ENCODE data around the gene CHMP1A.
"Not testable (repeated sequence)": the region's sequence is repeated elsewhere in the genome, so short reads cannot be mapped to it uniquely, and the experiment has no call there.

CHMP1A gene
- 84.3 to 85.0 reads per million in 2 experiments for total RNA-seq

DNA sequence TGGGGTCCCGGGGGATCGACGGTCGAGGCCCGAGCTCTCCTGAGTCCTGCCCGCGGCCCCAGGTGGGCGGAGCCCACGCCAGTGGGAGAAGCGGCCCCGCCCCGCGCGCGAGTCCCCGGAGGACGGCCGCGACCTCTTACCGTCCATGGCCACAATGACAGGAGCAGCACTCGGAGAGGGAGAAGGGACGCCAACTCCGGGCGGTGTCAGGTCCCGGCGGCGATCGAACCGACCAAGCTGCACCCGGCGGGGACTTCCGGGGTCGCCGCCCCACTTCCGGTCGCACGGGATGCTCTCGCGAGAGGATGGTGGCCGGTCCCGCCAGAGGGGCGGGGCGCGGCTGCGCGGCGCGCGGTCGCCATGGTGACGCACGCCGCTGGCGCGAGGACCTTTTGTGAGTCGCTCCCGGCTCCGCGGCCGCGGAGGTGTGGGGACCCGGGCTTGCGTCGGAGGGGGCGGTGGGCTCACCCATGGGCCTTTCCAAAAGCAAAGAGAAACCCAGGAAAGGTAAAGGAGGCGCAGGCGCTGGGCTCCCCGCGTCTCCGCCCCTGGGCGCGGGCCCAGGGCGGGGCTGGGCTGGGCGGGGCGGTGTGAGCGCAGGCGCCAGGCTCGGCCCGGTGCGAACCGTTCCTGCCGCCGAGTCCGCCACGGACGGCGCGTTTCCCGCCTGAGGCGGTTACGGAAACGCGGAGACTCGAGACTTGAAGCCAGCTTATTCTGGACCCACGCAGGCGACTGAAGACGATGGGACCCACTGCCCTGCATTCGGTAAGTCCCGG is at the start of gene CHMP1A, which contains the start of gene SPATA33:
TSS of gene CHMP1A (minus strand) at position 267 of the 779 bp plus-strand sequence. CDS start at position 147, 120 bp downstream.
TSS of gene SPATA33 (plus strand) at position 395 of the 779 bp plus-strand sequence. CDS start at position 471, 76 bp downstream.
- peak; percentile 87 for DNase-seq (ENCODE audit: low read depth)

- DNase-seq (ENCODE audit: low read depth): no peak
These were observed 49.2 kb upstream of the CHMP1A start for GRCh38 chr16:89706518-89707260.

DNA sequence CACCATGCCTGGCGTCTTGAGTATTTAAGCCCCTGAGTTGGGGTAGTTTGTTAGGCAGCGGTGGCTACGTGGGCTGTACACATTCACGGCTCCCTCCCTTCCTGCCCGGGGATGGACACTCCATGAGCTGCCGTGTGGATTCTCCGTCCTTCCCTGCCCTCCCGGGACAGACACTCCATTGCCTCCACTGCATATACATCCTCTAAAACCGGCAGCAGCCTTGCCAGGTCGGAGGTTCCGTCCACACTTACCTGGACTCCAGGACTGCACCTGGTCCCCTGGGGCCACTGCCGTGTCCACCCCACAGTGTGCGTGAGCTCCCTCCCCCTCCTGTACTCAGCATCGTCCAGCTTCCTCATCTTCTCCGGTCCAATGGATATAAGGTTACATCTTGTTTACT is 47.5 kb upstream of the CHMP1A start:
- DNase-seq (ENCODE audit: low read depth): no peak

GRCh38 chr16:89704281-89704680 is 46.8 kb upstream of the CHMP1A start:
- no peak for DNase-seq (ENCODE audit: low read depth)

GRCh38 chr16:89701425-89702406 is 44.2 kb upstream of the CHMP1A start, which contains the start of gene SPATA2L:
SPATA2L (minus strand) TSS chr16:89701705; CDS start chr16:89701232, 473 bp downstream.
- DNase-seq (ENCODE audit: low read depth): peak; percentile 97

GRCh38 chr16:89700649-89701424 is 43.3 kb upstream of the CHMP1A start:
- peak; percentile 50 for DNase-seq (ENCODE audit: low read depth)

GRCh38 chr16:89700100-89700648 is 42.7 kb upstream of the CHMP1A start:
- peak; percentile 96 for DNase-seq (ENCODE audit: low read depth)

DNA sequence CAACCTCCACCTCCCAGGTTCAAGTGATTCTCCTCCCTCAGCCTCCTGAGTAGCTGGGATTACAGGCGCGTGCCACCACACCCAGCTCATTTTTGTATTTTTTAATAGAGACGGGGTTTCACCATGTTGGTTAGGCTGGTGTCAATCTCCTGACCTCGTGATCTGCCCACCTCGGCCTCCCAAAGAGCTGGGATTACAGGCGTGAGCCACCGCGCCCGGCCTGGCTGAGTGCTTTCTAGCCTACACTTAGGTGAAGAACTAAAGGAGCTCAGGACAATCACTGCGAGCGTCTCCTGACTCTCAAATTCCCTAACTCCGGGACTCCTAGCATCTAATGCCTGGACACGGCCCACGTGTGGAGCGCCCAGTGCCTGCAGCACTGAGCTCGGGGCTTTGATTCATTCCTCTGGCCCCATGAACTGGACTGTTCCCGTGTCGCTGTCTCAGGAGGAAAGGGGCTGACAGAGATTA is 42.2 kb upstream of the CHMP1A start:
- not testable (repeated sequence) for DNase-seq (ENCODE audit: low read depth)

DNA sequence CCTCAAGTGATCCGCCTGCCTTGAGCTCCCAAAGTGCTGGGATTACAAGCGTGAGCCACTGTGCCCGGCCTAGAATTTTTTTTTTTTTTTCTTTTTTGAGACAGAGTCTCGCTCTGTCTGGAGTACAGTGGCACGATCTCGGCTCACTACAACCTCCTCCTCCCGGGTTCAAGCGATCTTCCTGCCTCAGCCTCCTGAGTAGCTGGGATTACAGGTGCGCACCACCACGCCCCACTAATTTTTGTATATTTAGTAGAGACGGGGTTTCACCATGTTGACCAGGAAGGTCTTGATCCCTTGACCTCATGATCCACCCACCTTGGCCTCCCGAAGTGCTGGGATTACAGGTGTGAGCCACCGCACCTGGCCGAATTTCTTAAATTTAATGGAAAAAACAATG is 41.2 kb upstream of the CHMP1A start:
- DNase-seq (ENCODE audit: low read depth): not testable (repeated sequence)

GRCh38 chr16:89697616-89698331 is 40.3 kb upstream of the CHMP1A start:
- DNase-seq (ENCODE audit: low read depth): no peak

DNA sequence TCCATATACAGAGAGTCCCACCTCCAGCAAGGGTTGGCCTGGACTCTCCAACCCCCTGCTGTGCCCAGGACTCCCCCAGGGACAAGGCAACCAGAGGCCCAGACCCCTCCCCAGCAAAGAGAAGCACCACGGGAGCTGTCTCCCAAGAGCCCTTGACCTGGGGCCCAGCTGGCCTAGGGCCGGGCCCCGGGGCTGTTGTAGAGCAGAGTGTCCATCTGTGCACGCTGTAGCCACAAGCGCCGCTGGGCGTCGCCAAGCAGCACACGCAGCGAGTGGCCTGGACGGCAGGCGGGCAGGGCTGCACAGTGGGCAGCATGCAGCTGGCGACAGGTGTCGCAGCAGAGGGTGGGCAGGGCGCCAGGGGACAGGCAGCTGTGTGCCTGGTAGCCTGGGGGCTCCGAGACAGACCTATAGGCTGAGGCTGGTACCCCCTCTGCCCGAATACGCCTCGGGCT is 39.7 kb upstream of the CHMP1A start:
- no peak for DNase-seq (ENCODE audit: low read depth)

- DNase-seq (ENCODE audit: low read depth): no peak
These were observed 39.2 kb upstream of the CHMP1A start for GRCh38 chr16:89696670-89697128.

GRCh38 chr16:89695875-89696669 is 38.6 kb upstream of the CHMP1A start:
- DNase-seq (ENCODE audit: low read depth): no peak

DNA sequence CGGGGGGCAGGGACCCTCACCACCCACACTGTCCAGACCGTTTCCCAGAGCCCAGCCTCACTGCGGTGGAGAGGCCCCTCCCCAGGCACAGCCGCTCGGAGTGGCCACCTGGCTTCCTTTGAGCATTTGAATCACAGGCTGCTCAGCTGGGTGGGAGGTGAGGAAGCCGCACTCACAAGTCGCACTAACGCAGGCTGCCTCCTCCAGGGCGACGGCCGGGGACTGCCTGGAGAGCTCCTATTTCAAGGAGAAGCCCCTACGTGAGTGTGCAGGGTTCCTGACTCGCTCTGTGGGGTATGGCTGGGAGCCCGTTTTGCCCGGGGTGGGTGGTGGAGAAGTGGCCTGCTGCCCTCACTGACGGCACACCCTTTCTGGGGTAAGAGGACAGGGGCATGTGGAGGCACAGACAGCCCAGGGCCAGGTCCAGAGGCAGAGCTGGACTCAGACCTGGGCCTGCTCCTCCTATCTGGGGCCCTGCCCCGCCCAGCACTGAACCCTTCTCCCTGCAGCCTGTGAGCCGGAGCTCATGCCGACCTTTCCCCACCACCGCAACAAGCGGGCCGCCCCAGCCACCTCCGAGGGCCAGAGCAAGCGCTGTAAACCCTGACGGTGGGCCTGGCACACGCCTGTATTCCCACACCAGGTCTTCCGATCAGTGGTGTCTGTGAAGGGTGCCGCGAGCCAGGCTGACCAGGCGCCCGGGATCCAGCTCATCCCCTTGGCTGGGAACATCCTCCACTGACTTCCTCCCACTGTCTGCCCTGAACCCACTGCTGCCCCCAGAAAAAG is 37.8 kb upstream of the CHMP1A start:
- DNase-seq (ENCODE audit: low read depth): no peak

DNA sequence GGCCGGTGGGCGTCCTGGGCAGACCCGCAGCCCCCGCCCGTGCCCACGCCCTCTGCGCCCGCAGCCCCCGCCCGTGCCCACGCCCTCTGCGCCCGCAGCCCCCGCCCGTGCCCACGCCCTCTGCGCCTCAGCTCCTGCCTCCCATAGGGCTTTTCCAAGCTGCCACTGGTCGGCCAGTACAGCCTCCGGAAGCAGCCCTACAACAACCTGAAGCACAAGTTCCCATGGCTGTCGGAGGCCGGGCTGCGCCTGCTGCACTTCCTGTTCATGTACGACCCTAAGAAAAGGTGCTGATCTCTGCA is 37.2 kb upstream of the CHMP1A start:
- not testable (repeated sequence) for DNase-seq (ENCODE audit: low read depth)

- no peak for DNase-seq (ENCODE audit: low read depth)
These were observed 36.6 kb upstream of the CHMP1A start for GRCh38 chr16:89693931-89694783.

DNA sequence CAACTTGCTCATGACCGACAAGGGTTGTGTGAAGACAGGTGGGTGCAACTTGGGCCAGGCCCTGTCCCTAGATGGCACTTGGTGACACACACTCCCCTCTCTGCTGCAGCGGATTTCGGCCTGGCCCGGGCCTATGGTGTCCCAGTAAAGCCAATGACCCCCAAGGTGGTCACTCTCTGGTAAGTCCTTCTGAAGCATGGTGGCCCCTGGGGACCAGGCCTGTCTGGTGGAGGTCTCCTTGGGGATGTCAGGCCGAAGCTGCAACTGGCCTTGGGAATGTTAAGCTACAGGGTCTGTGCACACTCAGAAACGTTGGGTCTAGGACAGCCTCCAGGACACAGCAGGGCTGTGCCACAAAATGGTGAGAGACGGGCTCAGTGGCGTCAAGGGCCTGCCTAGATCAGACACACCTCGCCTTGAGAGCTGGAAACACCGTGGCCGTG is 35.8 kb upstream of the CHMP1A start:
- no peak for DNase-seq (ENCODE audit: low read depth)
